GM18499 (cell line): ENCODE measurements around the gene YDJC.
"Not testable (repeated sequence)": the region's sequence is repeated elsewhere in the genome, so short reads cannot be mapped to it uniquely, and the experiment has no call there.

Experiments
- ATAC-seq: cut with Tn5 transposase; IDR thresholded peaks from one replicate; pipeline ENCODE4 v1.9.1; 2021; ENCODE audit warnings: moderate number of reproducible peaks; ENCODE audit not compliant: insufficient read depth, unreplicated experiment

Gene YDJC

DNA sequence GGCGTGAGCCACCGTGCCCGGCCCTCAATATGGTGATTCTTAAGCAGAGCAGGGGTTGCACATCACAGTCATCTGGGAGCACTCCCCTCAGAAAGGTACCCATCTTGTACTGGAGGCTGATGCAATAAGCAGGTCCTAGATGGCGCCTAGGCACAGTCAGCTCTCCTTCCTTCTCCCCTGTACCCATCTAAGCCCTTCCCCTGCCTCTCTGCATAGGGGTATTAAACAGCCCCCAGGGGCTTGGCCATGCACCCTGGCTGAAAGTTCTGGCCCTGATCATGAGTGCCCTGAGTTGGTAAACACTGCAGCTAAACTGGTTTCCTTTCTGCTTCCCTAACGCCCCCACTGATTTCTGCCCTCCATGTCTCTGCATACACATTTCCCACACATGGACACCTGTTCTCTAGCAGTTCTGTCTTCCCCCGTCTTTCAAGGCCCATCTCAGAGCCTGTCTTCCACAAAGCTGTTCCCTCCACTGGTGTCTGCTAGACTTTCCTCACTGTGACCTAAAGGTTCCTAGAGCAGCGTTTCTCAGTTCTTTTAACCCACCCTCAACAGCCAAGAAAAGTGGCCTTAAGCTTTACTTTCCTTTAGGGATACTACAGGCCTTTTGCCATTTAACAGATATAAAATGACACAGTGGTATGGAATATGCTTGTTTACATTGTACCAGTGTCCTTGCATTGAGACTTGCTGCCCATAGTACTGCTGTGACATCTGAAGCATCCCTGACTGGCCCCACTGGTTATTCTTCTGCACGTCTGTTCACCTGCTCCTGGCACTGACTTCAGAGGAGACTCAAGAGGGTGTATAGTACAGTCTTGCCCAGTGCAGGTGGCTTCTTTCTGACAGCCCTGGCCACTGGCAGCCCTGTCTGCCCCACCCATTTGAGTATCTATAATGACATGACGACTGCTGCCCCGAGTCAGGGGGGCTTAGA, 46.8 kb downstream of the YDJC start:
- ATAC-seq, result no peak

DNA sequence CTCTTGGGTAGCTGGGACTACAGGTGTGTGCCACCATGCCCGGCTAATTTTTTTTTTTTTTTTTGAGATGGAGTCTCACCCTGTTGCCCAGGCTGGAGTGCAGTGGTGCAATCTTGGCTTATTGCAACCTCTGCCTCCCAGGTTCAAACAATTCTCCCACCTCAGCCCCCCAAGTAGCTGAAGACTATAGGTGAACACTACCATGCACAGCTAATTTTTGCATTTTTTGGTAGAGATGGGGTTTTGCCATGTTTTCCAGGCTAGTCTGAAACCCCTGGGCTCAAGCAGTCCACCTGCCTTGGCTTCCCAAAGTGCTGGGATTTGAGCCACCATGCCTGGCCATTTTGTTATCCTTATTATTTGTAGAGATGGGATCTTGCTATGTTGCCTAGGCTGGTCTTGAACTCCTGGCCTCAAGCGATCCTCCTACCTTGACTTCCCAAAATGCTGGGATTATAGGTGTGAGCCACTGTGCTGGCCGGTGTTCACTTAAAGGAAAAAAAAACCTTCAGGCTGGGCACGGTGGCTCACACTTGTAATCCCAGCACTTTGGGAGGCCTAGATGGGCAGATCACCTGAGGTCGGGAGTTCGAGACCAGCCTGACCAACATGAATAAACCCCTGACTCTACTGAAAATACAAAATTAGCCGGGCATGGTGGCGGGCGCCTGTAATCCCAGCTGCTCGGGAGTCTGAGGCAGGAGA, 48.7 kb downstream of the YDJC start:
- ATAC-seq, result not testable (repeated sequence)

GRCh38 chr22:21580623-21581007, 49.2 kb downstream of the YDJC start:
- ATAC-seq, result not testable (repeated sequence)

- no peak for ATAC-seq
Measured at GRCh38 chr22:21579474-21579851, 50.4 kb downstream of the YDJC start.
